GM19238 (cell line): ENCODE results near the gene KRTAP10-12.
"Not testable (repeated sequence)": the region's sequence is repeated elsewhere in the genome, so short reads cannot be mapped to it uniquely, and the experiment has no call there.

ENCODE experiments used
- DNase-seq: peaks from one replicate; pipeline ENCODE4 v3.0.0; 2011; ENCODE audit warnings: low spot score; ENCODE audit not compliant: insufficient read length

KRTAP10-12 gene

GRCh38 chr21:44697172-44697810 lies at the start of gene KRTAP10-12:
Gene KRTAP10-12, plus strand, starts transcription at chr21:44697172. Its CDS starts 30 bp downstream, at chr21:44697202.
- not testable (repeated sequence) for DNase-seq

DNA sequence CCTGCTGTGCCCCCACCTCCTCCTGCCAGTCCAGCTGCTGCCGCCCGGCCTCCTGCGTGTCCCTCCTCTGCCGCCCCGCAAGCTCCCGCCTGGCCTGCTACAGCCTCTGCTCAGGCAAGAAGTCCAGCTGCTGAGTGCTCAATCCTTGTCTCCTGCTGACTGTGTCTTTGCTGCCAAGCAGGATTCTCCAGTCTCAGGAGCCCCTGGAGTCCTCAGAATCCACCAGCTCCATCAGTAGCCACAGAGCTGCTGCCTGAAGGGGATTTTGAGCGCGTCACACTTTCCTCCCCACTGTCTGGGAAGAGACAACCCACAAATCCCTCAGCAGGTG lies 49.8 kb upstream of the KRTAP10-12 start:
- DNase-seq = no peak

DNA sequence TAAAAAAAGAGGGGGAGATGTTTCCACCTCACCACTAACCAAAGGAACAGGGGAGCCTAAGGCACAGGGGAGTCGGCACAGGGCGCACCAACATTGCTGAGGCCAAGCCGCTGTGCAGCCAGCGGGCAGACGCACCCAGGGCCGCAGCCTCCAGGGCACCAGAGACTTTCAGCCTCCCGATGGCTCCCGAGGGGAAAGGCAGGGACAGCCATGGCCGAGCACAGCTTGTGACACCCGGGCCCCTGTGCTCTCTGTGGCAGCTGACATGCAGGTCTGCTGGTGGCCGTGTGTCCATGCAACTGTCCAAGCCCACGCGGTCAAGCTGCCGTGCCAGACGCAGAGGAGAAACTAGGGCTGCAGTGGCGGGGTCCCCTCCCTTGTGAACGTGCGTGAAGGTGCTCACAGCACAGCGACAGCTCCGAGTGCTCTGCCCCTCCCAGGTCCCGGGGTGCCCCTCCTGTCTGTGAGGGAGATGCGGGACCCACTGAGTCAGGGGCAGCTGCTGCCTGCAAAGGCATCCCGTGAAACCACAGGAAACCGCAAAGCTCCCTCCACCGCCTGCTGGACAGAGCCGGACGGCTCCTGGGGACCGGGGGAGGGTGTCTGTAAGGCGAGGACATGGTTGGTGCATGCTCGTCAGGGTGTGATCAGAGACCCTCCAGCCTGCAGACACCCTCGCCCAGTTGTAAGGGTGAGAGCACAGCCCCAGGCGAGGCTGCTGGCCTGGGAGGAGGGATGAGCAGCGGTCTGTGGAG lies 48.2 kb upstream of the KRTAP10-12 start:
- no peak for DNase-seq

DNA sequence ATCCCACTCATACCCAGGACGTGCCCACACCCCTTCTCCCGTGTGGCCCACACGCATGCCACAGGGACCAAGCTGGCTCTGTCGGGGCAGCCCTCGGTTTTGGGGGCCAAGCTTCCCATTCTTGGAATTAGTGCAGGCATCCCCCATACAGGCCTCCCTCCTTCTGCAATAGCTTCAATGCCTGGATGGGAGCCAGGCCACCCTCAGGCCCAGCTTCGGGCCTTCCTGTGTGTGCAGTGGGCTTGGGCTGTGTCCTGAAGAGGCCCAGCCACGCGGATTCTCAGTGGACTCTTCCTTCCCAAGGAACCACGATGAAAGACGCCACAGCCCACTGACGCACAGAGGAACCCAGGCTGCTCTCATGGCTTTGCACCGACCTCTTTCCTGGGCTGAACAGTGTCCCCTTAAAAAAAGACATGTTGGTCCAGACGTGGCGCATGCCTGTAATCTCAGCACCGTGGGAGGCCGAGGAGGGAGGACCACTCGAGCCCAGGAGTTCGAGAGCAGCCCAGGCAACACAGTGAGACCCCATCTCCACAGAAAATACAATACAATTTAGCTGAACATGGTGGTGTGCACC lies 47.4 kb upstream of the KRTAP10-12 start:
- no peak for DNase-seq

GRCh38 chr21:44650265-44650972 lies 46.6 kb upstream of the KRTAP10-12 start:
- DNase-seq = no peak

- no peak for DNase-seq
Measured at GRCh38 chr21:44650973-44651675, 45.8 kb upstream of the KRTAP10-12 start.

GRCh38 chr21:44653123-44653522 lies 43.8 kb upstream of the KRTAP10-12 start:
- no peak for DNase-seq

DNA sequence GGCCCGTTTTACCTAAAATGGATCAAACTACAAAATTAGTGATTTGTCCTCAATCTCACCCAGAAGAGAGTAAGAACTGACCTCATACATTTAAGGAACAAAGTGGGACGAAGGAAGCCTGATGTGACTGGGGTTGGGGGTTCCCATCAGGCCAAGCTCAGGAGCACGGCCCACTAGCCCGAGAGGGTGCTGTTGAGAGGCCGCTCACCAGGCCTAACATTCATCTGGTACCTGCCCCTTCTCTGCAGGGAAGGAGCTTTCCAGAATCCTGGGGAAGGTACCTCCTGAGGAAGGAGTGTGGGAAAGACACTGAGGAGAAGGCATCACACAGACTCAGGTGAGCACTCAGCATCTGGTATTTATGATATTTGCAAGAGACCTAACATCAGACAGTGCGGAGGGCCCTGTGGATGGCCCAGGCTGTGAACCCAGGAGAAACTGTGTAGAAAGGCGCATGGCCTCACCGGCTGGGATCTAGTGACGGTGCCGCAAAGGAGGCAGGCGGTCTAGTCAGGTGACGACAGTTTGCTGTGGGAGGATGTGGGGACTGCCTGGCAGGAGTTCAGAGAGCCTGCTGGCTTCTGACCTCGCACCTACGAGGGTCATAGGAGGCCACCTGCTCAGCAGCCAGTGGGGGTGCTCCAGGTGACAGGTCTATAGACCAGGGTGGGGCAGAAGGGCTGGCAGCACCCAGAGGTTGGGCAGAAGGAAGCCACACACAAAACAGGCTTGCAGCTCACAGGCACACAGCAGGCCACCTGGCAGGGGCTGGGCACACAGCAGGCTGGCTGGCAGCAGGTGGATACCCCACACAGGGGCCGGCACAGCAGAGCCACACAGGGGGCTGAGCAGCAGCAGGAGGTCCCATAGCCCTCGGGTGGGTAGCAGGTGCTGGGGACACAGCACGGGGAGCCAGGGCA lies 43.1 kb upstream of the KRTAP10-12 start:
- DNase-seq = no peak

DNA sequence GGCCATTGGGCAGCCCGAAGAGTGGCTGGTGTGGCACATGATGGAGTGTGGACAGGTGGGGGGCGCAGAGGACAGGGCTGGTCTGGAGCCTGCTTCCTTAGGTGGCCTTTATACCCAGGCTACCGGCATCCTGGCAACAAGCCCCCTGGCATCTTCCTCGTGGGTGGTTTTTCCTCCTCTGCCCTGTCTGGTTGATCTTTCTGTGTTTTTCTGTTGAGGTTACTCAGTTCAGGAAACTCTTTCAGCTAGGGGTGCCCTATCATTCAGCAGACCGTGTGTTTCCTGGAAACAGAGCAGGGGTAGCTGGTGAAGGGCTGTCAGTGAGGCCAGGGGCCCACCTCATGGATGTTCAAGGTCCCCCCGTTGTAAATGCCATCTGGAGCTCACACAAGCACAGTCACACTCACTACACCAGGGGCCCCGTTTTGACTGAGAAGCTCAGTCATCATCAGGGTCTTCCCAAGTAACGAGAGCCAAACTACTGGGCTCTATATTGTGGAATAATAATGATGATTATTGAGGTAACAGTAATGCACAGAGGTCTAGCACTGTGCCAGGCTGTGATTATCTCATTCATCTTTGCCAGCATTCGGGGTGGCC lies 42.3 kb upstream of the KRTAP10-12 start, which contains the start of gene KRTAP12-4:
Gene KRTAP12-4 (minus strand): TSS at position 84 of the 600 bp plus-strand sequence. CDS start 45 bp downstream, at position 39.
- DNase-seq = no peak

GRCh38 chr21:44656868-44657267 lies 40.1 kb upstream of the KRTAP10-12 start:
- DNase-seq = no peak

DNA sequence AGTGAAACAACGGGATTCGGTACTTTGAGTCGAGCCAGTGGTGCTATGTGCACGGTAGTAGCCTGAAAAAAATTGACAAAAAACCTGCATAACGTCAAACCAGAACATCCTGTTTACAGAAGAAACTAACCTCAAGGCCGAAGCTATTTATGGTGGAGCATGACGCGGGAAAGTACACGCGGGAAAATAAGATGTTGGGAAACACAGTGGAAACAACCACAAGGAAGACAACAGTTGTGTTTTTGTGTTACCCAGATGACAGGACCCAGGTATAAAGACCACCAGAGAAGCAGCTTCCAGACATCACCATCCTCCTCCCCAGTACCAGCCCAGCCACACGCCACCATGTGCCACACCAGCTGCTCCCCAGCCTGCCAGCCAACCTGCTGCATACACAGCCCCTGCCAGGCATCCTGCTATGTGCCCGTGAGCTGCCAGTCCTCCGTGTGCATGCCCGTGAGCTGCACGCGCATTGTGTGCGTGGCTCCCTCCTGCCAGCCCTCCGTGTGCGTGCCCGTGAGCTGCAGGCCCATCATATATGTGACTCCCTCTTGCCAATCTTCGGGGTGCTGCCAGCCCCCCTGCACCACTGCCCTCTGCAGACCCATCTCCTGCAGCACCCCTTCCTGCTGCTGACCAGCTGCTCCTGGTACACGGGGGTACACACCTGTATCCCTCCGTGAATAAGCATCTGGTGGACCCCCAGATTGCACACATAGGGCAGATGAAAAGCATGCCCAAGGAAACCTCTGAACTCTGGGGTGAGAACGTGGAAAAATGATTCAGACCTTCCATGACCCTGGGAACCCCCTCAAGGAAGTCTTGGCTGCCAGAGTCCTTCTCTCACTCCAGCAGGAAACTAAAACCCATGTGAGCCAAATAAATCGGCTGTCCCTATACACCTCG lies 39.1 kb upstream of the KRTAP10-12 start, which contains the start of gene KRTAP12-3:
Gene KRTAP12-3 (plus strand): TSS at position 298 of the 906 bp plus-strand sequence. CDS start 48 bp downstream, at position 346.
- no peak for DNase-seq

GRCh38 chr21:44658541-44658910 lies 38.4 kb upstream of the KRTAP10-12 start:
- DNase-seq = no peak

- DNase-seq = no peak
Measured at GRCh38 chr21:44658913-44659595, 37.9 kb upstream of the KRTAP10-12 start.

- DNase-seq = not testable (repeated sequence)
Measured at GRCh38 chr21:44661567-44661966, 35.4 kb upstream of the KRTAP10-12 start.

DNA sequence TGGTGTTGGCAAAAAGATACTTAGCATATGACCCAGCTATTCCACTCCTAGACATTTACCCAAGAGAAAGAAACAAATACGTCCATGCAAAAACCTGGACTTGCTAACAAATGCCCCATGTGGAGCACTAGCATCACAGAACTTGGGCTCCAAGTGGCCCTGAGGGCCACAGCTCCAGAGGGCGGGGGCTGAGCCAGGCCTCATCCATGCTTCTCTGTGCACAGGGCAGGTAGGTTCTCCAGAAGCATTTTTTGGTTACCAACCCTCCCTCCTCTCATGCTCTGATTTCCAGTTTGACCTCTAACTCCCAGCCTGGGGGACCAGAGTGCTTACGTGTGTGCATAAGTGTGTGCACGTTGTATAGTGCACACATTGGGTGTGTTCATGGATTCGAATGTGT lies 32.3 kb upstream of the KRTAP10-12 start:
- no peak for DNase-seq

GRCh38 chr21:44666401-44667320 lies 30.3 kb upstream of the KRTAP10-12 start, which contains the start of gene KRTAP12-2:
Gene KRTAP12-2, minus strand, starts transcription at chr21:44666927. Its CDS starts 41 bp downstream, at chr21:44666886.
- no peak for DNase-seq

DNA sequence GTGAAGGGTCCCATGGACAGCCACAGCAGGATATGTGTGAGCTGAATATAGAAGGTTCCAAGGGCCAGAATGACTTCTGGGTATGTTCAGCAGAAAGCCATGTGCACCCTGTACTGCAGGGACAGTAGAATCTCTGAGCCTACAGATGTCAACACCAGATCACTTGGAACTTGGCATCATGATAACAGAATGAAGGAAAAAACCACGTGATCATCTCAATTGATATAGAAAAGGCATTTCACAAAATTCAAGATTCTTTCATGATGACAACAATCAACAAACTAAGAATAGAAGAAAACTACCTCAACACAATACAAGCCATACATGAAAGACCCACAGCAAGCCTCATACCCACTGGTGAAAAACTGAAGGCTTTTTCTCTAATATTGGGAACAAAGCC lies 29.4 kb upstream of the KRTAP10-12 start:
- DNase-seq = no peak
